DOHH2 (cell line): ENCODE measurements around the gene TUBB6.

Experiments
- H3F3A ChIP-seq: fragments of 200-600 bp; sonication (generic), shearing (Covaris generic); 2 replicates; pipeline ENCODE4 v1.6.0; 2016; ENCODE audit warnings: antibody characterized with exemption, mild to moderate bottlenecking; ENCODE audit not compliant: control insufficient read depth, insufficient read depth
- H3K27ac ChIP-seq: fragments of 200-600 bp; sonication (generic); 2 replicates; pipeline ENCODE4 v1.5.1; 2014; ENCODE audit warnings: low read depth, mild to moderate bottlenecking, low read length, moderate library complexity
- H3K27me3 ChIP-seq: fragments of 200-600 bp; sonication (generic); 2 replicates; pipeline ENCODE4 v1.6.1; 2014; ENCODE audit warnings: mild to moderate bottlenecking, low read length, mixed read lengths; ENCODE audit not compliant: control insufficient read depth
- H3K36me3 ChIP-seq: fragments of 200-600 bp; sonication (generic); 2 replicates; pipeline ENCODE4 v1.6.1; 2014; ENCODE audit warnings: mild to moderate bottlenecking, low read length, moderate library complexity, mixed read lengths; ENCODE audit not compliant: control insufficient read depth
- H3K4me1 ChIP-seq: fragments of 200-600 bp; sonication (generic); 2 replicates; pipeline ENCODE4 v1.6.1; 2014; ENCODE audit warnings: mild to moderate bottlenecking, low read length, mixed read lengths; ENCODE audit not compliant: control insufficient read depth
- H3K4me2 ChIP-seq: fragments of 200-600 bp; sonication (generic); 2 replicates; pipeline ENCODE4 v1.6.0; 2014; ENCODE audit warnings: mild to moderate bottlenecking, low read length, moderate library complexity
- H3K4me3 ChIP-seq: fragments of 200-600 bp; sonication (generic); 2 replicates; pipeline ENCODE4 v1.5.1; 2014; ENCODE audit warnings: mild to moderate bottlenecking, low read length, mixed read lengths
- H3K79me2 ChIP-seq: fragments of 200-600 bp; sonication (generic); 2 replicates; pipeline ENCODE4 v1.6.1; 2014; ENCODE audit warnings: mild to moderate bottlenecking, low read length, mixed read lengths; ENCODE audit not compliant: control insufficient read depth
- H3K9me2 ChIP-seq: fragments of 200-600 bp; sonication (generic); replicated peaks from 2 replicates; pipeline ENCODE4 v1.6.1; 2014; ENCODE audit warnings: mild to moderate bottlenecking, low read length, mixed read lengths; ENCODE audit not compliant: control insufficient read depth
- H3K9me3 ChIP-seq: fragments of 200-600 bp; sonication (generic); 2 replicates; pipeline ENCODE4 v1.6.1; 2014; ENCODE audit warnings: antibody characterized with exemption, low read length, mixed read lengths; ENCODE audit not compliant: control insufficient read depth, insufficient read depth
- H4K20me1 ChIP-seq: fragments of 200-600 bp; sonication (generic); 2 replicates; pipeline ENCODE4 v1.6.0; 2014; ENCODE audit warnings: low read depth, mild to moderate bottlenecking, antibody characterized with exemption, low read length, moderate library complexity; ENCODE audit not compliant: control insufficient read depth, insufficient read depth
- EZH2phosphoT487 ChIP-seq: fragments of 200-600 bp; sonication (generic); IDR thresholded peaks from 2 replicates; pipeline ENCODE4 v1.6.1; 2017; ENCODE audit warnings: borderline replicate concordance, mild to moderate bottlenecking, antibody characterized with exemption, low read length, moderate library complexity, mixed read lengths
- TF ChIP-seq, protein P1 (sequence below): fragments of 200-600 bp; sonication (generic); IDR thresholded peaks from one replicate; pipeline ENCODE4 v1.5.1; 2014; ENCODE audit warnings: antibody characterized with exemption, mild to moderate bottlenecking, low read depth, low read length; ENCODE audit not compliant: poor library complexity, severe bottlenecking

TUBB6 gene

DNA sequence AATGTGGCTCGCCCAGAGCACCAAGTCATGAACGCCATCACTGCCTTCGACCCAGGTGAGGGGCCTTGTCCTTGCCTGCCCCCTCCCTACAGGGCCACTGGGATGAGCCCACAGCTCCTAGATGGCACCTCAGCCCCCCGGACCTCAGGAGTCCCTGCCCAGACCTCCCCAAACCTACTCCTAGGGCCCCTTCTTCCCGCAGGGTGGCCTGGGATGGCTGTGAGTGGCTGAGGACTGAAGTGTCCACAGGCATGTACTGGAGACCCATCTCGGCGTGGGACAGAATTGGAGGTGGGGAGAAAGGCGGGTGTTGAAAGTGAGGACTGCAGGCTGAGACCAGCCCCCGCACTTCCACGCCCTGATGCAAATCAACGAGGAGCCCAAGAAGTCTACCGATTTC is 2.8 kb upstream of the TUBB6 start:
- Histone ChIP-seq H3K79me2 (no peaks in the 10 kb centered on the region), H3K4me3 (no peak overlapping the region), H3K9me3 (0 out of 2 replicates have a peak, but pooled peaks cover 4% of the 10 kb centered on the region), H3K4me2 (no peak overlapping the region), H3K27ac (no peak overlapping the region), H3K27me3 (peaks cover 3% of the 10 kb centered on the region; the same call in 1 of the 2 replicates), H3K4me1 (no peaks in the 10 kb centered on the region), H3F3A (no peaks in the 10 kb centered on the region), H3K9me2 (no peaks in the 10 kb centered on the region), H3K36me3 (no peaks in the 10 kb centered on the region), H4K20me1 (no peaks in the 10 kb centered on the region)
- TF ChIP-seq, protein P1, sequence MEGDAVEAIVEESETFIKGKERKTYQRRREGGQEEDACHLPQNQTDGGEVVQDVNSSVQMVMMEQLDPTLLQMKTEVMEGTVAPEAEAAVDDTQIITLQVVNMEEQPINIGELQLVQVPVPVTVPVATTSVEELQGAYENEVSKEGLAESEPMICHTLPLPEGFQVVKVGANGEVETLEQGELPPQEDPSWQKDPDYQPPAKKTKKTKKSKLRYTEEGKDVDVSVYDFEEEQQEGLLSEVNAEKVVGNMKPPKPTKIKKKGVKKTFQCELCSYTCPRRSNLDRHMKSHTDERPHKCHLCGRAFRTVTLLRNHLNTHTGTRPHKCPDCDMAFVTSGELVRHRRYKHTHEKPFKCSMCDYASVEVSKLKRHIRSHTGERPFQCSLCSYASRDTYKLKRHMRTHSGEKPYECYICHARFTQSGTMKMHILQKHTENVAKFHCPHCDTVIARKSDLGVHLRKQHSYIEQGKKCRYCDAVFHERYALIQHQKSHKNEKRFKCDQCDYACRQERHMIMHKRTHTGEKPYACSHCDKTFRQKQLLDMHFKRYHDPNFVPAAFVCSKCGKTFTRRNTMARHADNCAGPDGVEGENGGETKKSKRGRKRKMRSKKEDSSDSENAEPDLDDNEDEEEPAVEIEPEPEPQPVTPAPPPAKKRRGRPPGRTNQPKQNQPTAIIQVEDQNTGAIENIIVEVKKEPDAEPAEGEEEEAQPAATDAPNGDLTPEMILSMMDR = no peak
- TF ChIP-seq EZH2phosphoT487 = no peak

DNA sequence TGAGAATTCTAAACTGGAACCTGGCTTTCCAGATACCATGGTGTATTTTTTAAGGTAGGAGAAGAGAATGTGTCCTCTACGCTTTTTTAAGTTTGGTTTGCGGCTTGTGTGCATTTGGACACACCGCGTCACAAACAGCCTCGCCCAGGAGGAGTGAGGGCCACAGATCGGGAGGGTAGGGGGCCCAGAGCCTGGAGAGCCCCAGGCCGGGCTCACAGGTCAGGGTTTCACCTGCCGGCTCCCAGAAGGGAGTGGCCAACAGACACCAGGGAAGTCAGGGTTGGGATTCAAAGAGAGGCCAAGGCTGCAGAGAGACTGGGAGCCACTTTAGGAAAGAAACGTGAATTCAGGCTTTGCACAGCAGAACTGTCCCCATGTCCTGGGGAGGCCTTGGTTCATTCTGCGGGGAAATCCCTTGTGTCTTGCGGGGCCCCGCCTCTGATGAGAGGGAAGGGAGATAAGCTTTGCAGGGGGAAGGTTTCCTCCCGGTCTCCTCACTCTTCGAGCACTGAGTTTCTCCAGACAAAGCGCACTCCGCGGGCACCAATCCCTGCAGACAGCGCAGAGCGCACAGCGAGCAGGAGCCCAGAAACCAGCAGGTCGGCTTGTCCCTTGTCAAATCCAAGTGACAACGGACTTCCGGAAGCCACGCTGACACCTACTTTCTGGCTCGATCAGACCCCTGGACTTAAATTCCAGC is 2.0 kb upstream of the TUBB6 start:
- Histone ChIP-seq H3K36me3 (no peaks in the 10 kb centered on the region), H3K4me1 (no peaks in the 10 kb centered on the region), H3K9me2 (no peaks in the 10 kb centered on the region), H3K9me3 (0 out of 2 replicates have a peak, but pooled peaks cover 4% of the 10 kb centered on the region), H3K4me2 (no peak overlapping the region), H3K27ac (no peak overlapping the region), H3K79me2 (no peaks in the 10 kb centered on the region), H4K20me1 (no peaks in the 10 kb centered on the region), H3F3A (no peaks in the 10 kb centered on the region), H3K4me3 (no peak overlapping the region), H3K27me3 (peaks cover 3% of the 10 kb centered on the region; the same call in 1 of the 2 replicates)
- no peak for TF ChIP-seq EZH2phosphoT487
- TF ChIP-seq, protein P1 = no peak

DNA sequence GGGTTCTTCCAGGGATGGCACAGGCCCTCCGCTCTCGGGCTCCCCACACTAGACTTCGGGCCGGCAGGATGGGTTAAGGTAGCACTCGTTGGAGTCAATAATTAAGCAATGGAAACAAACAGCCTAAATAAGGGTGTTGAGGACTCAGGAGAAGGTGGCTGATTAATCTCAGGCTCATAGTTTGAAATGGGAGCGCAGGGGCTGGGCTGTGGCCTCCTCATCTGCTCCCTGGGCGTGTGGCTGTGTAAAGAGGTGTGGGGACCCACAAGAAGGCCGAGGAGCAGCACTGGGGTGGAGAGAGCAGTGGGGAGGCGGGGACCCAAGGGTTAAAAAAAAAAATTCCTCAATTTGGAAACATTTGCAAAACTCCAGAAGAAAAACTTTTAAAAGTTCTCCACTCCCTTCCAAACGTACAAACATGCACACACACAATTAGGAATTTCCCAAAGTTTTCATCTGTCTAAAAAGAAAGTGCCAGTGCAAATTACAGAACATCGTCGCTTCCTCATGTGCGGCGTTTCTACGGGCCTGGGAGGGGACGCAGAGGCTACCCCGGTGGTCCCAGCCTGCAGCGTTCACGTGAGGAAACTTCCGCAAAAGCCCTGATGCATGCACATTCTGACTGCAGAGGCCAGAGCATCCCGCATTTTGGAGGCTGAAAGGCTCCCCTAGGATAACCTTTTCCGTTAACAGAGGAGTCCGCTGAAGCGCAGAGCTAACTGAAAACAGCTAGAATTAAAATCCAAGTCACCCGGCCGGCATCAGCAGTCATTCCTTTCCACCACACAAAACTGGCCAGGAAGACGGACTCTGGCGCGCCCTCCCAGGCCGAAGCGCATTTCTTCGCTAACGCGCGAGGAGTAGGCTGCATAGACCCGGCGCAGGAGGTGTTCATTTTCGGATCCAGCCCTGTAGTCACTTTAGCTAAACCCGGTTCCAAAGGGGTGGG is 1.0 kb upstream of the TUBB6 start:
- Histone ChIP-seq H3K9me2 (no peaks in the 10 kb centered on the region), H3K9me3 (0 out of 2 replicates have a peak, but pooled peaks cover 4% of the 10 kb centered on the region), H4K20me1 (no peaks in the 10 kb centered on the region), H3K27ac (no peak overlapping the region), H3F3A (no peaks in the 10 kb centered on the region), H3K4me2 (no peak overlapping the region), H3K4me1 (no peaks in the 10 kb centered on the region), H3K27me3 (peaks cover 3% of the 10 kb centered on the region; the same call in 1 of the 2 replicates), H3K79me2 (no peaks in the 10 kb centered on the region), H3K4me3 (no peak overlapping the region), H3K36me3 (no peaks in the 10 kb centered on the region)
- TF ChIP-seq, protein P1 = no peak
- TF ChIP-seq EZH2phosphoT487 = no peak
